Bronchial smooth muscle cell (primary cell): Measurements from ENCODE around the gene RPL39L. TPM values are rescaled to one million over a fixed set of nuclear protein-coding genes. Genes with fewer than 3 reads are reported as not detected.

Experiments used
- total RNA-seq: library from RNA; depleted of rRNA; stranded (reverse); fragments of >200 nt; gene quantifications from 2 replicates; pipeline ENCODE4 v1.2.1, GENCODE V29; 2014

The RPL39L gene
- 15.1 and 19.4 TPM in 2 replicates for total RNA-seq

GRCh38 chr3:187139126-187139894 is at the start of gene RPL39L:
Gene RPL39L (minus strand): TSS chr3:187139496. CDS start chr3:187121300, 18,196 bp downstream.

Other genes starting within 250 kb of the RPL39L start
- 0.86 and 0.95 TPM in 2 replicates for gene ST6GAL1, start 209.0 kb downstream of the RPL39L start, total RNA-seq
- not detected in 2 replicates for gene RTP1, start 58.0 kb upstream of the RPL39L start, total RNA-seq
- gene MASP1, start 152.2 kb upstream of the RPL39L start, total RNA-seq = 10.1 and 15.3 TPM in 2 replicates
- 3.0 and 4.1 TPM in 2 replicates for gene RTP4, start 228.9 kb upstream of the RPL39L start, total RNA-seq